ENCODE results near the gene DOCK4.

DNA sequence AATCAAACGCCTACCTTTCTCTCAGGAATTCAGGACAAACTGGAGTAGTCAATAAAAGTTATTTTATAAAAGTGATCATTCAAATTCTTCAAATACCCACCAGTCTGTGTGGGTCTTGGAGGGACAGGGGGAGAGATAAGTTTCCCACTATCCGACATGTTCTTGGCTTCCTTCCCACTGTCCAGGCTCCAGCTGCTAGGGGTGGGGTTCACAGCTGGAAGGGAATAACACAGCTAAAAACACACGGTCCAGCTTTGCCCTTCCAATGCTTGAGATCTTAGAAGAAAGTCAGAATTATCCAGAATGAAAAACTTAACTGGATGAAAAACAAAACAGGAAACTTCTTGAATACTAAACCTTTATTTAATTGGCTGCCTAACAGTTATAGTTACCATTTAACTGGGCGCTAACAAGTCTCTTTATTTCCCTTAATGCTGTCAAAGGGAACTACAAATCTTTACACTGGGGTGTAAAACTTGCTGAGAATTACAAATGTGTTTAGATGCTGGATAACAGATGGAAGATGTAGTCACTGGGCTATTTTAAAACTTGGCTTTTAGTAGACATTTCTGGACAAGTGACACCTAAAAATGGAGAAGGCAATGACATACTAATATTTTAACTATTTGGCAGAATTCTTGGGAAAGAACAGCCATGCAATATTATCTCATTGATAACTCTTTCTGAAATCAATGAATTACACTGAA lies 471.1 kb downstream of the DOCK4 start:
- no peak for TF ChIP-seq CTCF (IDR thresholded peaks at IDR 0.05)
- no peak for TF ChIP-seq POLR2A (IDR thresholded peaks at IDR 0.05)
